ENCODE measurements around the gene CTR9.

Gene CTR9

DNA sequence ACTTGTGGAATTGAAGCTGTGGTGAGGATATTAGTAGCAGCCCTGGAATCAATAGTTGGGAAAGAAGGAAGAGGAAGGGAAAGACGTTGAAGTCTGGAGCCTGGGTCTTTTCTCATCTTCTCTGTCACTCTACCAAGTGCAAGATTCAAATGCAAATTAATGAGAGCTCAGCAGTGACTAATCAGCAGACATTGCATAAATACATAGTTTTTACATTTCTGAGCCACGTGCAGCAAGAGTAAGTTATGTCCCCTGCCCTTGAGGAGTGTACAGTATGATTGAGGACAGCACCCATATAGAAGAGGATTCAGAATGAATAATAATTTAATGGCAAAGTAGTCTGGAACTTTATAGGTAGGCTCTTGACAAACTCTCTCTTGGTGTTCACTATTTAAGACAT is 23.8 kb downstream of the CTR9 start:
- FAIRE-seq (no peak), DNase-seq (ENCODE audit: insufficient read length, low spot score) (no peak)
- TF ChIP-seq POLR2AphosphoS5 (IDR thresholded peaks at IDR 0.05; ENCODE audit: low read depth, low read length), result no peak
- TF ChIP-seq POU2F2 (IDR thresholded peaks at IDR 0.05; ENCODE audit: low read depth, low read length), result no peak
- no peak for TF ChIP-seq PAX5 (IDR thresholded peaks at IDR 0.05; ENCODE audit: insufficient read depth, low read length, severe bottlenecking)
- TF ChIP-seq TAF1 (IDR thresholded peaks at IDR 0.05; ENCODE audit: low read depth, low read length), result no peak

GRCh38 chr11:10777393-10777793 is 26.3 kb downstream of the CTR9 start:
- DNase-seq (ENCODE audit: insufficient read length, low spot score), result no peak
- TF ChIP-seq PAX5 (IDR thresholded peaks at IDR 0.05; ENCODE audit: insufficient read depth, low read length, severe bottlenecking), result no peak
- no peak for TF ChIP-seq TAF1 (IDR thresholded peaks at IDR 0.05; ENCODE audit: low read depth, low read length)
- TF ChIP-seq SPI1 (IDR thresholded peaks at IDR 0.05; ENCODE audit: low read depth, low read length), result no peak
- TF ChIP-seq POU2F2 (IDR thresholded peaks at IDR 0.05; ENCODE audit: low read depth, low read length), result no peak
- TF ChIP-seq POLR2A (IDR thresholded peaks at IDR 0.05; ENCODE audit: low read depth, low read length), result no peak
- no peak for TF ChIP-seq POLR2AphosphoS5 (IDR thresholded peaks at IDR 0.05; ENCODE audit: low read depth, low read length)
- FAIRE-seq, result no peak

GRCh38 chr11:10777806-10778205 is 26.8 kb downstream of the CTR9 start:
- TF ChIP-seq POLR2A (IDR thresholded peaks at IDR 0.05; ENCODE audit: low read depth, low read length) (no peak), PAX5 (IDR thresholded peaks at IDR 0.05; ENCODE audit: insufficient read depth, low read length, severe bottlenecking) (no peak), POLR2AphosphoS5 (IDR thresholded peaks at IDR 0.05; ENCODE audit: low read depth, low read length) (no peak), POU2F2 (IDR thresholded peaks at IDR 0.05; ENCODE audit: low read depth, low read length) (no peak), TAF1 (IDR thresholded peaks at IDR 0.05; ENCODE audit: low read depth, low read length) (no peak), SPI1 (IDR thresholded peaks at IDR 0.05; ENCODE audit: low read depth, low read length) (no peak)
- DNase-seq (ENCODE audit: insufficient read length, low spot score) (no peak), FAIRE-seq (no peak)

DNA sequence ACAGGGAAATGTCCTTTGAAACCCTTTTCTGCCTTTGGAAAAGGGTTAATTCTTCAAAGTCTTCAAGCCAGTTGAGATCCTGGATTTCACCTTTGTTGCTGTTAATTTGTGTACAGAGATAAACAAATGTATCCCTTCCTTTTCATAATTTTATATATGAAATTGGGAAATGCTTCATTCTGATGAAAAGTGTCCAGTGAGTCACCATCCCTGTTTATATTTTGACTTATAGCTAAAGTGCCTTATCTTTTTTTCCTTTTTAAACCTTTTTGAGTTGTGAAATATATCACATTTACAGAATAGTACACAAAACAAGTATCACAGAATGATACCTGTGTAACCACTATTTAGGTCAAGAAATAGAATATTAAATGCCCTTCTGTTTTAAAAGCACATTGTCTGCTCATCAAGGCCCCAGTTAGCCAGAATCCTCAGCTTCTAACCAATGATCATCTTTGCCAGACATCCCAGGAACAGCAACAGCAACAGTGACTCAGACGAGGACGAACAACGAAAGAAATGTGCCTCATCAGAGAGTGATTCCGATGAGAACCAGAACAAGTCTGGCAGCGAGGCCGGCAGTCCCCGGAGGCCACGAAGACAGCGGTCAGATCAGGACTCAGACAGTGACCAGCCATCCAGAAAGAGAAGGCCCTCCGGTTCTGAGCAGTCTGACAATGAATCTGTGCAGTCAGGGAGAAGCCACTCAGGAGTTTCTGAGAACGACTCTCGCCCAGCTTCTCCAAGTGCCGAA is 27.3 kb downstream of the CTR9 start:
- no peak for DNase-seq (ENCODE audit: insufficient read length, low spot score)
- no peak for FAIRE-seq
- TF ChIP-seq PAX5 (IDR thresholded peaks at IDR 0.05; ENCODE audit: insufficient read depth, low read length, severe bottlenecking) (no peak), TAF1 (IDR thresholded peaks at IDR 0.05; ENCODE audit: low read depth, low read length) (no peak), SPI1 (IDR thresholded peaks at IDR 0.05; ENCODE audit: low read depth, low read length) (no peak), POLR2AphosphoS5 (IDR thresholded peaks at IDR 0.05; ENCODE audit: low read depth, low read length) (no peak), POU2F2 (IDR thresholded peaks at IDR 0.05; ENCODE audit: low read depth, low read length) (no peak), POLR2A (IDR thresholded peaks at IDR 0.05; ENCODE audit: low read depth, low read length) (no peak)

- no peak for FAIRE-seq
Measured at GRCh38 chr11:10779086-10779485, 28.0 kb downstream of the CTR9 start.

DNA sequence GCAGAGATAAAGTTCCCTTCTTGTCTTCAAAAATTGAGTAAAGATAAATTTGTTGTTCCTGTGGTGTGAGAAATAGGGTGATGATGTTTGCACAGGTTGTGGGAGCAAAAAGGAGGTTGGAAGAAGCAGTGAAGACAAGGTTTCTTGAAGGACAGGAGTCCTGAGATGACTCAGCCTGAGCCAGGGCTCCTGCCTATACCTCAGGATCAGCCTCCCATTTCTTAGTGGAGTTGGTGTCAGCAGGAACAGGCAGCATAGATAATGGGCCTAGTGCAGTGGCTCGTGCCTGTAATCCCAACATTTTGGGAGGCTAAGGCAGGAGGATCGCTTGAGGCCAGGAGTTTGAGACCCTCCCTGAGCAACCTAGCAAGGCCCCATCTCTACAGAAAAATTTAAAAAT is 29.0 kb downstream of the CTR9 start:
- FAIRE-seq, result no peak
- no peak for TF ChIP-seq POU2F2 (IDR thresholded peaks at IDR 0.05; ENCODE audit: low read depth, low read length)
- TF ChIP-seq SPI1 (IDR thresholded peaks at IDR 0.05; ENCODE audit: low read depth, low read length), result no peak
- no peak for TF ChIP-seq POLR2A (IDR thresholded peaks at IDR 0.05; ENCODE audit: low read depth, low read length)
- no peak for TF ChIP-seq TAF1 (IDR thresholded peaks at IDR 0.05; ENCODE audit: low read depth, low read length)
- no peak for TF ChIP-seq POLR2AphosphoS5 (IDR thresholded peaks at IDR 0.05; ENCODE audit: low read depth, low read length)
- no peak for TF ChIP-seq PAX5 (IDR thresholded peaks at IDR 0.05; ENCODE audit: insufficient read depth, low read length, severe bottlenecking)
- DNase-seq (ENCODE audit: insufficient read length, low spot score), result no peak

More at GRCh38 chr11:10779086-10779485, 28.0 kb downstream of the CTR9 start:
- no peak for TF ChIP-seq SPI1 (IDR thresholded peaks at IDR 0.05; ENCODE audit: low read depth, low read length)
- TF ChIP-seq POU2F2 (IDR thresholded peaks at IDR 0.05; ENCODE audit: low read depth, low read length), result no peak
- TF ChIP-seq PAX5 (IDR thresholded peaks at IDR 0.05; ENCODE audit: insufficient read depth, low read length, severe bottlenecking), result no peak
- no peak for TF ChIP-seq POLR2AphosphoS5 (IDR thresholded peaks at IDR 0.05; ENCODE audit: low read depth, low read length)
- TF ChIP-seq TAF1 (IDR thresholded peaks at IDR 0.05; ENCODE audit: low read depth, low read length), result no peak
- TF ChIP-seq POLR2A (IDR thresholded peaks at IDR 0.05; ENCODE audit: low read depth, low read length), result no peak
- no peak for DNase-seq (ENCODE audit: insufficient read length, low spot score)

- no peak for DNase-seq (ENCODE audit: insufficient read length, low spot score)
- no peak for FAIRE-seq
- TF ChIP-seq TAF1 (IDR thresholded peaks at IDR 0.05; ENCODE audit: low read depth, low read length), result no peak
- TF ChIP-seq SPI1 (IDR thresholded peaks at IDR 0.05; ENCODE audit: low read depth, low read length), result no peak
- no peak for TF ChIP-seq PAX5 (IDR thresholded peaks at IDR 0.05; ENCODE audit: insufficient read depth, low read length, severe bottlenecking)
- no peak for TF ChIP-seq POLR2AphosphoS5 (IDR thresholded peaks at IDR 0.05; ENCODE audit: low read depth, low read length)
- no peak for TF ChIP-seq POU2F2 (IDR thresholded peaks at IDR 0.05; ENCODE audit: low read depth, low read length)
- TF ChIP-seq POLR2A (IDR thresholded peaks at IDR 0.05; ENCODE audit: low read depth, low read length), result no peak
Measured at GRCh38 chr11:10784232-10785145, 33.4 kb downstream of the CTR9 start.

DNA sequence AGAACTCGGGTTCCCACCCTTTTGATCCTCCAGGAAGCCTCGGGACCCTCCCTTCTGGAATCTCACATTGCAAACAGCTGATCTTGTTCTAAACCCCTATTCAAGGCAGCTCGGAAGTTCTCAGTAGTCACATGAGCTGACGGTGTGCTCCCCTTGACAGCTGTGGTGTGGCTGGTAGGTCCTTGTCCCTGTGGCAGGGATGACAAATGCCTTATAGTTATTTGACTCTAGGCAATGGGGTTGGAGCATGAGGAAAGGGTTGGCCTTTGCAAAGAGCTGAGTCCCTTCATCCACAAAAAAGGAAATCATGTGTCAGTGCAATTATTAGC is 34.1 kb downstream of the CTR9 start:
- no peak for FAIRE-seq
- no peak for DNase-seq (ENCODE audit: insufficient read length, low spot score)
- TF ChIP-seq POLR2AphosphoS5 (IDR thresholded peaks at IDR 0.05; ENCODE audit: low read depth, low read length) (no peak), PAX5 (IDR thresholded peaks at IDR 0.05; ENCODE audit: insufficient read depth, low read length, severe bottlenecking) (no peak), POLR2A (IDR thresholded peaks at IDR 0.05; ENCODE audit: low read depth, low read length) (no peak), TAF1 (IDR thresholded peaks at IDR 0.05; ENCODE audit: low read depth, low read length) (no peak), POU2F2 (IDR thresholded peaks at IDR 0.05; ENCODE audit: low read depth, low read length) (no peak), SPI1 (IDR thresholded peaks at IDR 0.05; ENCODE audit: low read depth, low read length) (no peak)

- no peak for DNase-seq (ENCODE audit: insufficient read length, low spot score)
- TF ChIP-seq SPI1 (IDR thresholded peaks at IDR 0.05; ENCODE audit: low read depth, low read length) (no peak), POLR2AphosphoS5 (IDR thresholded peaks at IDR 0.05; ENCODE audit: low read depth, low read length) (no peak), POLR2A (IDR thresholded peaks at IDR 0.05; ENCODE audit: low read depth, low read length) (no peak), TAF1 (IDR thresholded peaks at IDR 0.05; ENCODE audit: low read depth, low read length) (no peak), PAX5 (IDR thresholded peaks at IDR 0.05; ENCODE audit: insufficient read depth, low read length, severe bottlenecking) (no peak), POU2F2 (IDR thresholded peaks at IDR 0.05; ENCODE audit: low read depth, low read length) (no peak)
- no peak for FAIRE-seq
Measured at GRCh38 chr11:10786451-10786850, 35.4 kb downstream of the CTR9 start.
